GM20000 (cell line): ENCODE measurements around the gene BPIFB3.
"Not testable (repeated sequence)": the region's sequence is repeated elsewhere in the genome, so short reads cannot be mapped to it uniquely, and the experiment has no call there.

ENCODE experiments used
- DNase-seq: peaks from one replicate; pipeline ENCODE4 v3.0.0; 2012; ENCODE audit warnings: low spot score
- CTCF ChIP-seq: IDR thresholded peaks from 2 replicates; pipeline ENCODE4 v1.5.1; 2012; ENCODE audit warnings: mild to moderate bottlenecking, control low read depth; ENCODE audit errors: extremely low read depth, missing control alignments

BPIFB3 gene

DNA sequence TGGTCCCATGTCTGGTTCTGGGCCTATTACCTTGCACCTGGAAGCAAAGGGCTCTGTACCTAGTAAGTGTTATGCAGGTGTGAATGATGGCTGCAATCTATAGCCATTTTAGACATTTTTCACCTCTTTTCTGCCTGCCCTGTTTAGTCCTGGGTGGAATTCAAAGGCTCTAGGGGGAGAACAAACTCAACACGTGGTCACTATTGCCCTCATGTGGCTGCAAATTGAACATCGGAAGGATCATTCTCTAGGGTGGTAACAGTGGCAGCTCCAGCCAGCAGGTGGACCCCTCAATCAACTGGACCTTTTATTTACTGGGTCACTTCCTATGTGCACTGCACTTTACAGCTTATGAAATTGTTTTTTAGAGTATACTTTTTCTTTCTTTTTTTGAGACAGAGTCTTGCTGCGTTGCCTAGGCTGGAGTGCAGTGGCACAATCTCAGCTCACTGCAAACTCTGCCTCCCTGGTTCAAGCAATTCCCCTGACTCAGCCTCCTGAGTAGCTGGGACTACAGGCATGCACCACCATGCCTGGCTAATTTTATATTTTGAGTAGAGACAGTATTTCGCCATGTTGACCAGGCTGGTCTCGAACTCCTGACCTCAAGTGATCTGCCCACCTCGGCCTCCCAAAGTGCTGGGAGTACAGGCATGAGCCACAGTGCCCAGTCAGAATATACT, 42.3 kb downstream of the BPIFB3 start:
- DNase-seq: peak; percentile 82
- peak; percentile 74 for TF ChIP-seq CTCF

DNA sequence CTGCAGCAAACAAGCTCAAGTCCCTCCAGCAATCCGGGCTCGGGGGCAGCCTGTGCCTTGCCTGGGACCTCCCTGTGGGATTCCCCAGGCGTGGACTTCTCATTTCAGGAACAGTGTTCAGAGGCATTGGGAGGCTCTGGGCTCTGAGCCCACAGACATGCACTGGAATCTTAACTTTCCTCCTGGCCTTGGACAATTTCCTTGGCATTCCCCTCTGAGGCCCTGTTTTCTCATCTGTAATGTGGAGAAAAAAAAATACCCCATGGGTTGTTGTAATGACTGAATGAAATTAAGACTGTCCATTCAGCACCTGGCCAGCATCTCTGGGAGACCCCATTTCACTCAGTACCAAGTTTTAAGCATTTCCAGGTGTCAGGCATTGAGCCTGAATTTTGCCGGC, 43.3 kb downstream of the BPIFB3 start:
- no peak for DNase-seq
- TF ChIP-seq CTCF: no peak

DNA sequence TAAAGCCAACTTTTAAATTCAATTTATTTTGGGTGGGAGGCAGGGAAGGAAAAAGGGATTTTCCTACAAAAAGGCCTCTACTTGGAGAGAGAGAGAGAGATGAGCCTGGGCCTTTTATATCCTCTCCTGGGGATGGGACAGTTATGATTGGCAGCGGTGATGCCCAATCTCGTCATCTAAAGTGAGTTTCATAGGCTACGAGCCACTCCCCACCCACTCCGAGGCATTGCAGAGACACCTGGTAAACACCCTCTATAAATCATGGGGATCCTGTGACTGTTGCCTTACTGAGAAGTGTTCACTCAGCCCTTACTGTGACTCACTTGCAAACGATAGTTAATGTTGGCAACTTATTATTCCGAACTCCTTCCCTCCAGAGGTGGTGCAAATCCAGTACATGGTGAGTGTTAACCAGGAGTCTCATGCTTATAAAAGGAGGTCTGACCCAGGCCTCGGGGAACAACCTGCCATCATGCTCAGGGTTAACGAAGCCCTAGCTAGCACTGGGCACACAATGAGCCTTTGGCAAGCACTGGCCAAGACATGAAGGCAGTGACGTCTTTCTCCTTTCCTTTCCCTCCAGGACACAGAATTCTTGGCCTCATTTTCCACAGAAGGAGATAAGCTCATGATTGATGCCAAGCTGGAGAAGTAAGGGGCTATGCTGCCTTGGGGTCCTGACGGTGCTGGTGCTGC, 46.3 kb downstream of the BPIFB3 start:
- DNase-seq: no peak
- no peak for TF ChIP-seq CTCF

GRCh38 chr20:33103556-33103955, 49.9 kb downstream of the BPIFB3 start:
- no peak for DNase-seq

DNA sequence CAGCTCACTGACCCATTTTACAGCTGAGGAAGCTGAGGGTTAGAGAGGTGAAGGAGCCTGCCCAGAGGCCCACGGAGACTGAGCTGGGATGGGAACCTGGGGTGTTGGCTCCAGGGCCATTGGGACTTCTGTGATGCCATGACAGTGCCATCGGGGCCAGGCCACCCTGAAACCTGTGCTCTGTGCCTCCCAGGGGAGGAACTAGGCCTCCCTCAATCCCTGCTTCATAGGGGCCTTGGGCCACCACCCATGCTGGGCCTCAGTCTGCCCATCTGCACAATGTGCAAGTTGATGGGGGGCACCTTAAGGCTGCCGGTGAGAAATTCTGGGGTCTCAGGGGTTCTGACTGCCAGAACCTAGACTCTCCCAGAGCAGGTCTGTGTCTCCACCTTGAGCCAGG, 50.6 kb downstream of the BPIFB3 start:
- DNase-seq: no peak
- no peak for TF ChIP-seq CTCF

More at GRCh38 chr20:33103556-33103955, 49.9 kb downstream of the BPIFB3 start:
- TF ChIP-seq CTCF: no peak

GRCh38 chr20:33105316-33105924, 51.7 kb downstream of the BPIFB3 start:
- TF ChIP-seq CTCF: no peak

DNA sequence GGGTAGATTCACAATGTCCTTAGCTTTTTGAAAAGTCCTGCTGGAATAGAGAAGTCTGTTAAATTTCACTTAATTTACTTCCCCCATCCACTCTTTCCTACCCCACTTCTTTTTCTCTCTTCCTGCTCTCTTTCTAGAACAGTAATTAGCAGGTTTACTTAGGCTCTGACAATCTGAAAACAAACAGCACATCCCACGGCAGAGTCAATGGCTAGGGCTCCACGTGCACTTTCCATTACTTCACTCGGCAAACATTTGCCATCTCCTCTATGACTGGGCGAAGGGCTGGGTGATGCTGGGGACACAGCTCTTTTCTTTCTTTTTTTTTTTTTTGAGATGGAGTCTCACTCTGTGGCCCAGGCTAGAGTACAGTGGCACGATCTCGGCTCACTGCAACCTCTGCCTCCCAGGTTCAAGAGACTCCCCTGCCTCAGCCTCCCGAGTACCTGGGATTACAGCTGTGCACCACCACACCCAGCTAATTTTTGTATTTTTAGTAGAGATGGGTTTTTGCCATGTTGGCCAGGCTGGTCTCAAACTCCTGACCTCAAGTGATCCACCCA, 52.4 kb downstream of the BPIFB3 start:
- DNase-seq: not testable (repeated sequence)

More at GRCh38 chr20:33105316-33105924, 51.7 kb downstream of the BPIFB3 start:
- no peak for DNase-seq
